ENCODE measurements around the gene IDI2.

IDI2 gene

DNA sequence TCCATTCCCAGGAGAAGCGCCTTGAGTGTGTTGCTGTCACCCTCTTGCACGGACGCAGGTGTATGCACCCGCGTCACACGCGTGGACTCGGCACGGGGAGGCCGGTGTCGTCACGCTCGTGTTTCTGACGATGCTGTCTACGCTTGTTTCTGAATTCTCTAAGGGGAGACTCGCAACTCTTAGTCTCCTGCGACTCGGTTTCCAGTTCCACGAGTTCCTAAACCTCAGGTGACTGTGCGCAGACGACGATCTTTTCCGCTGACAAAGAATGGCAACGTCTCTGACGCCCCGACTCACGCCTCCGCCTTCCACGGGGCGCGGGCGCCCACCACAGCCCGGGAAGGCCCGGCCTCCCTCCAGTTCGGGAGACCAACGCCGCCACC is 22.7 kb upstream of the IDI2 start:
- peak in 18 of 58 donors; percentile 34 to 75 (median 58) for DNase-seq

DNA sequence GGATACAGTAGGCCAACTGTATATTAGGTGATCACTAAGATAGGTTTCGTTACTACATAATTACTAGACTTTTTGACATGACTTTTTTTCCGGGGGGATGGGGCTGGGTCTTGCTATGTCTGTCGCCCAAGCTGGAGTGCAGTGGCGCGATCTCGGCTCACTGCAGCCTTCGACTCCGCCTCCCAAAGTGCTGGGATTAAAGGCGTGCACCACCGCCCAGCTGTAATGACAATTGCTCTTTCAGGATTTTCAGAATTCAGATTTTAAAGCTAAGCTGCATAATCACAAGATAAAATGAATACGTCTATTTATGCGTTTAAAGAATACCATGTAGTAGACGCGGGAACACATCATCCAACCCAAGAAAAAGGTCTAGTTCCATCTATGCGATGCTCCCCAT is 22.3 kb upstream of the IDI2 start:
- DNase-seq, result peak in 1 of 58 donors; percentile 46

DNA sequence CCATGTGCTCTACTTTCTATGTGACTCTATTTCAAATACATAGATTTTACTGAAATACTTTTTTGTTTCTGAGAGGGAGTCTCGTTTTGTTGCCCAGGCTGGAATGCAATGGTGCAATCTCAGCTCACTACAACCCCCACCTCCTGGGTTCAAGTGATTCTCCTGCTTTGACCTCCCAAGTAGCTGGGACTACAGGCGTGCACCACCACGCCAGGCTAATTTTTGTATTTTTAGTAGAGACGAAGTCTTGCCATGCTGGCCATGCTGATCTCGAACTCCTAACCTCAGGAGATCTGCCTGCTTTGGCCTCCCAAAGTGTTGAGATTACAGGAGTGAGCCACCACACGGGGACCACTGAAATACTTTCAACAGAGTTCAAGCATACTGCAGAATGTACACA is 19.8 kb upstream of the IDI2 start:
- DNase-seq, result no peak

DNA sequence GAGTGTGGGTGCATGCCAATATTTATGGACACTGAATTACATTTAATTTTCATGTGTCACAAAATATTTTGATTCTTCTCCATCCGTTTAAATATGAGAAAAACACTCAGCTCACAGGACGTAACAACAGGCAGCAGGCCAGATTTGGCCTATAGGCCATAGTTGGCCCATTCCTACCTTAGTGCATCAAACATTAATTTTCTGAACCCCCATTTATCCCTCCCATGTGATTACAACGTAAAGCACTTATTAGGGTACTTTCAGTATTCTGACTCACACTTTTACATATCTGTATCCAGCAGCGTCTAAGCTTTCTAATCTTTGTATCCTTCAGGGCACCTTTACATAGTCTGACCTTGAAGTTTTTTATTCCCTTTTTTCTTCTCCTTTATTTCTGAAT is 19.3 kb upstream of the IDI2 start:
- no peak for DNase-seq

DNA sequence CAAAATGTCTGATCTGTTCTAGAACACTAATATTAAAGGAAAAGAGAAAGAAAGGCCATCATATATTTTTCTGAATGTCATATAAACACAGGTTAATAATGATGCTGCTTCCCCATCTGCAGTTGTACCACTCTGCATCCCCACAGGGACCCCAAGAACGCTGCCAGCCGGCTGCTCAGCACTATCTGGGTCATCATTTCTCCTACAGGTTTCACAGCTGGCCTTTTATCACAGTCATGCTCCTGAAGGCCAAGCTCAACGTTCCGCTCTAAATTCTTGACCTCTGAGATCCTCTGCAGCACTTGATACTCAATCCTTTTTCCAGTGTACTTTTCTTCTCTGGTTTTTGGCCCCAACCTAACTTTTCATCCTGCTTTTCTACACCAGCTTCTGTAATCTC is 18.5 kb upstream of the IDI2 start:
- DNase-seq, result no peak

DNA sequence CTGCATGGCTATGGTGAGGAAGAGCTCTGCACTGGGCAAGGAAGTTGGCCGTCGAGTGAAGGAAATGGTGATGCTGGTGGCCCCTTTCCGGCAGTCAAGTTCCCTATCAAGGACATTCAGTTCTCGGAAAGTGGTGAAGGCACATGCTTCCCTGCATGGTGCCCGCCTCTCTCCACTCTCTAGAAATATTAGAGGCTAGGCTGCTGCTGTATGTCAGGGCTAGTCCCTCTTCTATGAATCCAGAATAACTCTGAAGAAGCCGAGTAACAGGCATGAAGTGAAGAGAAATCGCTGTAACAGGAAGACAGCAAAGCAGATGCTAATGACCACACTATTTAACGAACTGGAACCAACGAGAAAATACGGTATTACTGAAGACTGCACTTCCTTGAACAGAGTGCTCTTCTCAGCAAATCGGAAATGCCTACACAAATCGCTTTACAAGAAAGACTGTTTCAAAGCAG is 17.9 kb upstream of the IDI2 start:
- DNase-seq, result peak in 3 of 58 donors; percentile 16 to 32 (median 20)

DNA sequence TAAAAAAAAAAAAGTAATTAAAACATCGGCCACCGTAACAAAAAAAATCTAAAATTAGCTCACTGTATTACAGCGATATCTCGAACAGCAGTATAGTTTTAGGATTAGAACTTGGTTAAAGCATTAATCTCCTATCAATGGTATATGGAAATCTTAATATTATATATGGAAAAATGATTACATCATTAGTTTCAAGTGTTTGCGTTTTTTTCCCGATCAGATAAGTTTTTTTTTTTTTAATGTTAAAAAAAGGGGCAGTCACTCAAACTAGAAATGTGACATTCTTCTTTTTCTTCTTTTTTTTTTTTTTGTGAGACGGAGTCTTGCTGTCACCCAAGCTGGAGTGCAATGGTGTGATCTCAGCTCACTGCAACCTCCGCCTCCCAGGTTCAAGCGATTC is 15.9 kb upstream of the IDI2 start:
- DNase-seq, result no peak

DNA sequence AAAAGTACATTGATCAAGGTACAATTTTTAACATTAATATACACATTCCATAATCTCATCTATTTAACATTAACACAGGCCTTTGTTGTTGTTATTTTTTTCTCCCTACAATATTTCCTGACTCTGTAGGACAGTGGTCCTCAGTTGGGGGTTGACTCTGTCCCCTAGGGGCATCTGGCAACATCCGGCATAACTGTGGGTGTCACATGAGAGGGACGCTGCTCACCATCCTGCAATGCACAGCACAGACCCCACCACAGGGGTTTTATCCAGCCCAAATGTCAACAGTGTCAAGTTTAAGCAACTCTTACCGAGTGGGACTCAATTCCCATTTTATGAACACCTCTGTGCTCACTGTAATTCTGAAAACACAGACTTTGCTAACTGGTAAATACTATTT is 14.5 kb upstream of the IDI2 start:
- DNase-seq, result no peak

DNA sequence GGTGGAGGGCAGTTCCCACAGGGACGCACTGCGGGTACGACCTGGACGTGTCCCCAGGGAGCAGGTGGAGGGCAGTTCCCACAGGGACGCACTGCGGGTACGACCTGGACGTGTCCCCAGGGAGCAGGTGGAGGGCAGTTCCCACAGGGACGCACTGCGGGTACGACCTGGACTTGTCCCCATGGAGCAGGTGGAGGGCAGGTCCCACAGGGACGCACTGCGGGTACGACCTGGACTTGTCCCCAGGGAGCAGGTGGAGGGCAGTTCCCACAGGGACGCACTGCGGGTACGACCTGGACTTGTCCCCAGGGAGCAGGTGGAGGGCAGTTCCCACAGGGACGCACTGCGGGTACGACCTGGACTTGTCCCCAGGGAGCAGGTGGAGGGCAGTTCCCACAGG is 13.1 kb upstream of the IDI2 start:
- peak in 1 of 58 donors; percentile 28 for DNase-seq

DNA sequence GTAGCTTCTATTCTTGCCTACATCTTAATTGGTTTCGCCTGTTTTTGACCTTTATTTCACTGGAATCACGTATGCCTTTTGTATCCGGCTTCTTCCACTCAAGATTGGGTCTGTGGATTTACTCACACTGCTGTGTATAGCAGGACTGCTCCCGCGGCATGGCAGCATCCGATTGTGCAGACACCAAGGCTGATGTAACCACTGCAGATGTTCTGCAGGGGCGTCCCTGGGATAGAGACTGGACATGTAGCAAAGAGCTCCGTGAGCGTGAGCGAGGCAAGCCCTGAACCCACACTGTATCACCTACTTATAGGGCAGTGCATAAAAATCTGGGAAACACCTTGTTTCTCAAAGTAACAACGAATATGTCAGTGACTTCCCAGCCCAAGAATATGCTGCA is 11.4 kb upstream of the IDI2 start:
- peak in 20 of 58 donors; percentile 12 to 62 (median 40) for DNase-seq

DNA sequence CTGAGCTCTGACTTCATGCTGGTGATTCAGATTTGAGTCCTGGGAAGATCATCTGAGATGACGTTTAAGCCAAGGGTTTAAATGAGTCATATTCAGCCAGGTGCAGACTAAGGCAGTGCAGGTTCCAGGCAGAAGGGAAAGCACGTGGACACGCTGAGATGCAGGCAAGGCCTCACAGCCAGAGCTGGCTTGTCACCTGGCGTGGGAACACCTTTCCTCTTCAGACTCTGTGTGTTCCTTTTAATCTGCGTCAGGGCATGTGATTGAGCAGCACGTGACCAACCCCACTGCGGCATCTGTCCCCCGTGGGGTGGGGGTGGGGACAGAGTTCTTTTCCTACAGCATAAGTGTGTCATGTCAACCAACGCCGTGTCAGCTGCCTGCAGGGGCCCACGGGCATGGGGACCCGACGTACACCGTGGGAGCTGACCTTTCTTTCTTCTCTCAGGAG is 10.7 kb upstream of the IDI2 start:
- peak in 1 of 58 donors; percentile 39 for DNase-seq

DNA sequence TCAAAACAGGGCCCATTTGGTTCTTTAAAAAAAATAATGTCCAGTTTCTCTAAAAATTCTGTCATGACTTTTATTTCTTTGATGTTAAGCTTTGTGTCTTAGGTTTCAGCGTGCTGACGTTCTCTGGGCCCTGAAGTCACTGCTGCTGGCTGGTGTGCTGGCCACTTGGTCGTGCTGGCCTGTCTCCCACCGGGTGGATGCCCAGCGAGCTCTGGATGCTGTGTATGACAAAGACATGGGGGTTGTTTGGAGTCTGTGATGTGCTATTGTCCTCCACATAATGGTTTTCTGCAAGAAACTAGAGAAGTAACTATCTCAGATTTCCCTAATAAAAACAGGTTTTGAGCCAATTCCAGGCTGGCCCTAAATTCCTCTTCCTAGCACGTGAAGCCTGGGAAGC is 9.5 kb upstream of the IDI2 start:
- peak in 33 of 58 donors; percentile 11 to 76 (median 48) for DNase-seq

DNA sequence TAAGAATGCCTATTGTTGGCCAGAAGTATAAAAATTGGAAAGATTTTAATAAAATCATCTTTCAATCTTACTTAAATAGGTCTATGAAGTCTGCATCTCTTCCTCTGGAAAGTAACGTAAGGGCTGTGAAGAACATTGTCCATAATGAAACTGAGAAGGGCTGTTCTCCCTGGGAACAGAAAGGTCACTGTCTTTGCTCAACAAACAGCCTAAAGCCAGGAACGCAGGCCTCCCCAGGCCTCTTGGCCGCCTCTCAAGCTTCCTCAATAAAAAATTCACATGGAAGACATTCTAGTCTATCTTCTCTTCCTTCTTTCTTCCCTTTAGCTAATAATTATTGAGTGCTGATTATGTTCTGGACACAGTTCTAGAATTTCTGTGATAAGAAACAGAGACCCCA is 9.1 kb upstream of the IDI2 start:
- peak in 15 of 58 donors; percentile 6 to 74 (median 35) for DNase-seq

DNA sequence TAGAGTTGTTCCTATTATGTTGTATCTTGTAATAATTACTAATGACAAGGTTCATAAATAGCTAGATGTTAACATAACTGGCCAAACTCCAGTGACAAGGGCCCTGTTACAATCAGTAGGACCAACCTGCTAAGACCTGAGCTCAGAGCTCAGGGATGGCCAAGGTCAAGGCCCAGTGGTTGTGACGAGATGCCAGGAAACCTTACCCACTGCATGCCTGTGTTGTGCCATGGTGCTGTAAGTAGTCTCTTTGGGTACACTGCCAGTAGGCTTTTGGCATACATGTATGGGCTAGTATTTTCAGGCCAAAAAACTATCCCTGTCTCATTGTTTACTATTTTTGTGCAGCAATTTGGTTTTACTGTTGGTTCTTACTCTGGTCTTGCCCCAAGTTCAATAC is 7.9 kb upstream of the IDI2 start:
- no peak for DNase-seq

DNA sequence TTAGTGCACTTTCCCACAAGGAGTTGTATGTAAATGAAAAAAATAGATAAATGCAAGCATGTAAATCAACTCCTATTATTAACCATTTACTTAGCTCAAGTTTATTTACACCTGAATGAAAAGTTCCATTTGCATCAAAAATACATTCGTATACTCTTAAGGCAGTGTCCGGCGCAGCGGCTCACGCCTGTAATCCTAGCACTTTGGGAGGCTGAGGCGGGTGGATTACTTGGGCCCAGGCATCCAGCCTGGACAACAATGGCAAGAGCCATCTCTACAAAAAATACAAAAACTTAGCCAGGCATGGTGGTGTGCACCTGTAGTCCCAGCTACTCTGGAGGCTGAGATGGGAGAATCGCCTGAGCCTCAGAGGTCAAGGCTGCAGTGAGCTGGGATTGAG is 4.2 kb upstream of the IDI2 start:
- no peak for DNase-seq

DNA sequence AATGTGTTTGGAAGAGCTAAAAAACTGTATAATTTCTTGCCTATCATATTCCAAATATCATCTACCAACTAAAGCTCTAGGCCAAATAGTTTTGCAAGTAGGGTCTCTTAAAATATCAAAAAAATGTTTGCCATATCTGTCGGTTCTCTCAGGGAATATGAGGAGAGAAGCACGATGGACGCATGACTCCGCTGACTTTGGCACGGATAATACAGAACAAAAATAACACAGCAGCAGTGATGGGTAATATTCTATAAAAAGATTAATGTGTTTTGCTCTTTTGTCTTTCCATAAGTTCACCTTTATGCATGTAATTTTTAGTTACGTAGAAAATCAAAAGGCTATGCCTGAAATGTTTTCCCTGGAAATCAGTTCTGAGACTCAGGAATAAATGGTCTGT is 919 bp upstream of the IDI2 start:
- DNase-seq, result no peak

DNA sequence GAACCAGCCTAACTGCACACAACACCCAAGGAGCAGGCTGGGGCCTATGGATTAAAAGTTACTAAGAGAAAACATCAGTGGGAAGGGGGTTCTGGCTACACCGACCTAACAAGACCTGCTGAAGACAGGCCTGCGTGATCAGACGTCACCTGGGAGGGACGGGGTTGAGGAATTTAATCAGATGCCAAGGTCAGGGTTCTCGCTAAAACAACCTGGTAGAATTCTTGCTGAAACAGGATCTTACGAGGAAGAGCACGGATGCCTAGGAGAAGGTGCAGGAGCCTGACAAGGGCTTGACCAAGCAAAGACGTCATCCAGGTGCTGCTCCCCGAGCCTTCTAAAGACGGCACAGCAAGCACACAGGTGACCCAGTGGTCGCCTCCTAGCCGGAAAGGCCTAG is 1.6 kb downstream of the IDI2 start:
- no peak for DNase-seq

DNA sequence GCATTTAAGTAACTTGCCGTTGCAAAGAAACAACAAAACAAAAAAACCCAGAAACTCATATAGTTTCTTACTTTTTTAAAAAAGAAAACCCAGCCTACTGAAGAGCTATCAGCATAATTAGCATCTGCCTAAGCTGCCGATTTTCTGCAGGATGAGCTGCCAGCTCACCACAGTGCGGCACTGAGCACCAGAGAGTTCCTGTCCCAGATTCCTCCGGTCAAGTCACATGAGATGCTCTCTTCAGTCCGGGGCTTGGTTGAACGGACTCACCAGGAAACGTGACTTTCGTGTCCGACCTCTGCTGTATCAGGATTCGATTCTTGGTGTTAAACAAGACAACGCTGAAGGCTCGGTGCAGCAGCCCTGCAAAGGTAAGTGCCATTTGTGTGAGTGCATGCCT is 3.2 kb downstream of the IDI2 start:
- peak in 31 of 58 donors; percentile 7 to 60 (median 26) for DNase-seq

DNA sequence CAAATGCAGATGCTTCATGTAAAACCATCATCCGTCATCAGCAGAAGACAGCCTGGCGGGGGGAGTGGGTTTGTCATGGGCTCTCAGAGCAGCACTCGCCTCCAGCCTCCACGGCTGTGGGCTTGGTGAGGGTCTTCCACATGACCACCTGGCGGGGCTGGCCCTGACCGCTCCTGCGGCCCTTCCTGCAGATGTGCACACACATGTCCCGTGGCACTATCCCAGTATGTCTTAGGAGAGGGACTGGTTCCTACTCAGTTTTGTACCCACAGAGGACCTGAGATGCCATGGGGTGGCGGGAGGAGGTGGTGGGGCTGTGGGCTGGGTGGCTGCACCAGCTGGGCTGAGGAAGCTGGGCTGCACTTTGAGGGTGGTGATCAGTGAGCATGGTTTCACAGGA is 4.7 kb downstream of the IDI2 start:
- DNase-seq, result no peak

DNA sequence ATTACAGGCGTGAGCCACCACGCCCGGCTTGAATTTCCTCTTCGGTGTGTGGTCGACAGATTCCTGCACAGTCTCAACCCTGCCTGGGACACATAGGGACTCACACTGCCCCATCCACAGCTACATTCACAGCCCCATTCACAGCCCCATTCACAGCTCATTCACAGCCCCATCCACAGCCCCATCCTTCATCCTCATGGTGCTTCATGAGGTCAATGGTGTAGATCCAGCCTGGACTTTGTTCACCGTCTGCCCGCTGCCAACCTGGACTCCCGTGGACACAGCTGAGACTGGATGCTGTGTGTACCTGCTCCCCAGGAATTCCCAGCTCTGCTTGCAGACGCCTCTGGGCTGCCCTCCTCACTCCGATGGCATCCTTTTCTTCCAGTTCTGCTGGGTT is 5.2 kb downstream of the IDI2 start:
- DNase-seq, result no peak

DNA sequence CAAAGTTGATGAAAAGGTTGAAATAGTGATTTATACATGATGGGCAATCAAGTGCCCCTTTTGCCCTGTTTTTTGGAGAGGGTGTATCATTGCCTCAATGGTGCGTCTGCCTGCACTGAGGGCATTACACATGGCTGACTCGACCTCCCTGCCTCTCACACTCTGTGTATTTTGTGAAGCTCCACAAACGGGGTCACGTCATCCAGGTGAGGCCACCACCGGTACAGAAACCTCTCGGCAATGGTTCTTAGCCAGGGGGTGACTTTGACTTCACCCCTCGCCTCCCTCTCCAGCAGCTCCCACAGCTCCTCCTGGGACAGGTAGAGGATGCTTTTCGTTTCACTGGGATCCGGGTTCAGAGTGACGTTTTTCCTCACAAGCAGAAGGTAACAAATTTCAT is 6.3 kb downstream of the IDI2 start:
- no peak for DNase-seq

DNA sequence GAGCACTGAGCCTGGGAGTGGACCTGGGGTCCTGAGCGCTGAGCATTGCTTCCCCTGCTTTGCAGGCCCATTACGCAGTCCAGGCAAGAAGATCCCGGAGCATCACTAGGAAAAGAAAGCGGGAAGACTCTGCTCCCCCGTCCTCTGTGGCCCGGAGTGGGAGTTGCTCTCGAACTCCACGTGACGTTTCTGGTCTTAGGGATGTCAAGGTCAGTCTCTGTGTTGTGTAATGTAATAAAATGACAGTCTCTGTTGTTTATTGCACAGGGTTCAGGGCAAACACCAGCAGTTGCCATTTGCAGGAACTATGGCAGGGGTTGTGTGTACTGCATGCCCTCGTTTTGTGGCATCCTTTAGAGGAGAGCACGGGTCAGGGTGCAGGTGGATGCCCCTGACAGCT is 10.0 kb downstream of the IDI2 start:
- no peak for DNase-seq

DNA sequence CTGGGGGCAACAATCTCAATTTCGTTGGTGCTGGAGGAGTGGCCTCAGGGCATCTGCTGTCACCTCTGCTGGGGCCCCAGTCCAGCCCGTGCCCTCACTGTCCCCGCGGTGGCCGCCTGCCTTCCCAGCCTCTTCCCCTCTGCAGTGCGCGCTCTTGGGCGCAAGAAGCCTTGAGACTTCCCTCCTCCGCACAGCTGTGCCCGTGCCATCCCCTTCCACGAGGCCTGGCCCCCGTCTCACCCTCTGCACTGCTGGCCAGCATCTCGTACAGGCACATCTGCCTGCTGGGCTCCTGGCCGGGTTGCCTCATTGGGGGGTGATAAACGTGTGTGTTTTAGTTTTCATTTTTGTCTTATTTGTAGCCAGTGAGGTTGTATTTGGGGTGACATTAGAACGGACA is 14.0 kb downstream of the IDI2 start:
- no peak for DNase-seq

DNA sequence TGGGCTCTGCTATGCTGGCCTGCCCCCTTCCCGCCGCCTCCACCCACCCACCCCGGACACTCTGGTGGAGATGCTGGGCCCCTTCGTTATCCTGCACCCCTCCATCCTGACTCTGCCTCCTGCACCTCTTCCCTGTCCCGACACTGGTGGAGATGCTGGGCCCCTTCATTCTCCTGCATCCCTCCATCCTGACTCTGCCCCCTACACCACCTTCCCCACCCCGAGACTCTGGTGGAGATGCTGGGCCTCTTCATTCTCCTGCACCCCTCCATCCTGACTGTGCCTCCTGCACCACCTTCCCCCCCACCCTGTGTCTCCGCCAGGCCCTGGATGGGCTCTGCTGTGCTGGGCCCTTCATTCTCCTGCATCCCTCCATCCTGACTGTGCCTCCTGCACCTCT is 15.0 kb downstream of the IDI2 start:
- DNase-seq, result no peak

Measured in anterior cingulate cortex (tissue), 58 donors.